Mesenchymal stem cell (in vitro differentiated cells and primary cell): ENCODE results near the gene HERC3.

ENCODE experiments used
- DNase-seq: peaks from one replicate; pipeline ENCODE4 v3.0.0-alpha.2; 2013
- H2AFZ ChIP-seq: one replicate; pipeline ENCODE4 v1.6.1; 2013; ENCODE audit warnings: low read depth, mild to moderate bottlenecking, control low read depth, inconsistent platforms, low read length, moderate library complexity
- H2AK5ac ChIP-seq: 2 replicates; pipeline ENCODE4 v1.6.1; 2013; ENCODE audit warnings: low read length, moderate library complexity, mild to moderate bottlenecking, inconsistent platforms; ENCODE audit not compliant: severe bottlenecking
- H2BK120ac ChIP-seq: one replicate; pipeline ENCODE4 v1.6.1; 2013; ENCODE audit warnings: low read depth, mild to moderate bottlenecking, inconsistent platforms, low read length, moderate library complexity
- H2BK12ac ChIP-seq, 2 experiments: one replicate each; pipeline ENCODE4 v1.6.1; 2013; ENCODE audit warnings: inconsistent platforms in 2 of 2, low read length in 2 of 2, mild to moderate bottlenecking in 2 of 2, moderate library complexity in 2 of 2, control low read depth in 1 of 2
- H2BK15ac ChIP-seq: one replicate; pipeline ENCODE4 v1.6.1; 2013; ENCODE audit warnings: mild to moderate bottlenecking, low read depth, inconsistent platforms; ENCODE audit not compliant: poor library complexity, severe bottlenecking
- H2BK5ac ChIP-seq: 2 replicates; pipeline ENCODE4 v1.6.1; 2013; ENCODE audit warnings: low read depth, mild to moderate bottlenecking, low read length, control low read depth, inconsistent platforms; ENCODE audit not compliant: poor library complexity, severe bottlenecking
- H3K14ac ChIP-seq, 2 experiments: one replicate each; pipeline ENCODE4 v1.6.1; 2013; ENCODE audit warnings: inconsistent platforms in 2 of 2, low read length in 2 of 2, control low read depth in 1 of 2, mild to moderate bottlenecking in 1 of 2, moderate library complexity in 1 of 2
- H3K18ac ChIP-seq, 2 experiments: one replicate each; pipeline ENCODE4 v1.6.1; 2013; ENCODE audit warnings: inconsistent platforms in 2 of 2, low read length in 2 of 2, control low read depth in 1 of 2, low read depth in 1 of 2, mild to moderate bottlenecking in 1 of 2
- H3K23ac ChIP-seq, 2 experiments: one replicate each; pipeline ENCODE4 v1.6.1; 2013; ENCODE audit warnings: inconsistent platforms in 2 of 2, low read length in 2 of 2, mild to moderate bottlenecking in 2 of 2, moderate library complexity in 2 of 2, control low read depth in 1 of 2
- H3K27ac ChIP-seq: 2 replicates; pipeline ENCODE4 v1.5.1; 2013; ENCODE audit warnings: mild to moderate bottlenecking, moderate library complexity, low read length, control low read depth, inconsistent platforms; ENCODE audit not compliant: poor library complexity, severe bottlenecking
- H3K27me3 ChIP-seq, 2 experiments: 2 replicates each; pipeline versions ENCODE4 v1.6.1 to v1.7.0; 2013; ENCODE audit warnings: low read length in 2 of 2, mild to moderate bottlenecking in 2 of 2, moderate library complexity in 2 of 2, control low read depth in 1 of 2, inconsistent platforms in 1 of 2; ENCODE audit not compliant: control insufficient read depth in 1 of 2, insufficient read depth in 1 of 2
- H3K36me3 ChIP-seq, 2 experiments: 2 replicates each; pipeline versions ENCODE4 v1.6.1 to v1.7.0; 2013; ENCODE audit warnings: low read length in 2 of 2, control low read depth in 1 of 2, inconsistent platforms in 1 of 2, low read depth in 1 of 2, mild to moderate bottlenecking in 1 of 2; ENCODE audit not compliant: insufficient read depth in 2 of 2, control insufficient read depth in 1 of 2
- H3K4ac ChIP-seq, 2 experiments: one replicate each; pipeline ENCODE4 v1.6.1; 2013; ENCODE audit warnings: inconsistent platforms in 2 of 2, low read length in 2 of 2, mild to moderate bottlenecking in 2 of 2, moderate library complexity in 2 of 2, control low read depth in 1 of 2, low read depth in 1 of 2
- H3K4me1 ChIP-seq: 2 replicates; pipeline ENCODE4 v1.6.1; 2013; ENCODE audit warnings: low read depth, low read length, control low read depth; ENCODE audit not compliant: control insufficient read depth, insufficient read depth
- H3K4me2 ChIP-seq: 2 replicates; pipeline ENCODE4 v1.6.1; 2013; ENCODE audit warnings: low read length, mild to moderate bottlenecking, inconsistent platforms; ENCODE audit not compliant: poor library complexity, severe bottlenecking
- H3K4me3 ChIP-seq, 2 experiments: 2 replicates each; pipeline versions ENCODE4 v1.5.1 to v1.7.0; 2013; ENCODE audit warnings: low read length in 2 of 2, mild to moderate bottlenecking in 2 of 2, control low read depth in 1 of 2, low read depth in 1 of 2; ENCODE audit not compliant: insufficient read depth in 1 of 2
- H3K79me1 ChIP-seq: replicated peaks from 2 replicates; pipeline ENCODE4 v1.6.1; 2013; ENCODE audit warnings: mild to moderate bottlenecking, control low read depth, low read length, inconsistent platforms; ENCODE audit not compliant: poor library complexity, severe bottlenecking
- H3K9ac ChIP-seq: 2 replicates; pipeline ENCODE4 v1.7.0; 2013; ENCODE audit warnings: mild to moderate bottlenecking, low read length, moderate library complexity
- H3K9me3 ChIP-seq: 2 replicates; pipeline ENCODE4 v1.7.0; 2013; ENCODE audit warnings: mild to moderate bottlenecking, low read length; ENCODE audit not compliant: control insufficient read depth
- H4K8ac ChIP-seq: one replicate; pipeline ENCODE4 v1.6.1; 2013; ENCODE audit warnings: inconsistent platforms, mild to moderate bottlenecking, low read length, moderate library complexity
- H4K91ac ChIP-seq: one replicate; pipeline ENCODE4 v1.6.1; 2013; ENCODE audit warnings: mild to moderate bottlenecking, low read length, inconsistent platforms
- WGBS: methylation state at CpG from one replicate; pipeline ENCODE4 v1.1.7; 2013; ENCODE audit warnings: mixed read lengths; 5-methylcytosine and 5-hydroxymethylcytosine counted together

Gene HERC3

GRCh38 chr4:88621763-88622327 lies 29.6 kb downstream of the HERC3 start:
- Histone ChIP-seq H4K91ac (no peak overlapping the region), H2AK5ac (no peak overlapping the region), H3K14ac (no peak overlapping the region), H2BK5ac (no peak overlapping the region), H3K9me3 (peaks cover 7% of the 10 kb centered on the region), H3K27me3 (no peaks in the 10 kb centered on the region), H3K27ac (no peak overlapping the region), H3K18ac (no peak overlapping the region), H2AFZ (no peak overlapping the region), H3K4me2 (no peak overlapping the region), H2BK120ac (no peak overlapping the region), H3K4ac (no peak overlapping the region), H3K4me3 (no peak overlapping the region), H3K79me1 (no peaks in the 10 kb centered on the region), H3K36me3 (peaks cover 0 to 3% of the 10 kb centered on the region in 2 experiments), H2BK15ac (no peak overlapping the region), H2BK12ac (no peak overlapping the region), H4K8ac (no peak overlapping the region), H3K4me1 (no peaks in the 10 kb centered on the region), H3K23ac (no peak overlapping the region), H3K9ac (peak overlapping the region; percentile 60)
- DNase-seq: no peak
- 100% methylated on average over 1 of the region's 2 CpGs for WGBS

GRCh38 chr4:88623097-88623496 lies 30.8 kb downstream of the HERC3 start:
- Histone ChIP-seq H3K4me1 (no peaks in the 10 kb centered on the region), H2AFZ (no peak overlapping the region), H3K79me1 (no peaks in the 10 kb centered on the region), H3K14ac (no peak overlapping the region), H2AK5ac (no peak overlapping the region), H4K8ac (no peak overlapping the region), H3K27me3 (no peaks in the 10 kb centered on the region), H3K36me3 (peaks cover 0 to 3% of the 10 kb centered on the region in 2 experiments), H3K23ac (no peak overlapping the region), H3K9ac (peak overlapping the region; percentile 60), H3K4me2 (no peak overlapping the region), H2BK12ac (no peak overlapping the region), H2BK120ac (no peak overlapping the region), H3K9me3 (peaks cover 7% of the 10 kb centered on the region), H2BK5ac (no peak overlapping the region), H3K18ac (no peak overlapping the region), H3K4me3 (no peak overlapping the region), H4K91ac (no peak overlapping the region), H3K4ac (no peak overlapping the region), H2BK15ac (no peak overlapping the region), H3K27ac (no peak overlapping the region)
- DNase-seq: peak; percentile 75
- 32% methylated on average over 2 of the region's 3 CpGs for WGBS

GRCh38 chr4:88628746-88629145 lies 36.5 kb downstream of the HERC3 start:
- no peak overlapping the region for H2BK12ac ChIP-seq
- H3K9me3 ChIP-seq: peaks cover 7% of the 10 kb centered on the region
- no peak overlapping the region for H2AK5ac ChIP-seq
- H3K18ac ChIP-seq: no peak overlapping the region
- no peak overlapping the region for H2BK5ac ChIP-seq
- DNase-seq: no peak
- H3K4me2 ChIP-seq: no peak overlapping the region
- peaks cover 2% of the 10 kb centered on the region for H3K4me1 ChIP-seq
- H2BK15ac ChIP-seq: no peak overlapping the region
- H2AFZ ChIP-seq: no peak overlapping the region
- 94% methylated on average over 8 of the region's 8 CpGs for WGBS
- no peak overlapping the region for H2BK120ac ChIP-seq
- H3K4ac ChIP-seq: no peak overlapping the region
- no peaks in the 10 kb centered on the region for H3K79me1 ChIP-seq
- H3K4me3 ChIP-seq: no peak overlapping the region
- H3K9ac ChIP-seq: peak overlapping the region; percentile 77
- no peak overlapping the region for H3K23ac ChIP-seq
- peaks cover 0 to 3% of the 10 kb centered on the region in 2 experiments for H3K36me3 ChIP-seq
- no peak overlapping the region for H3K27ac ChIP-seq
- H4K91ac ChIP-seq: no peak overlapping the region
- no peak overlapping the region for H4K8ac ChIP-seq
- no peak overlapping the region for H3K14ac ChIP-seq
- H3K27me3 ChIP-seq: no peaks in the 10 kb centered on the region

- Histone ChIP-seq H3K27ac (no peak overlapping the region), H2BK15ac (no peak overlapping the region), H2AK5ac (no peak overlapping the region), H3K4me1 (peaks cover 2% of the 10 kb centered on the region), H3K4me3 (no peak overlapping the region), H3K27me3 (no peaks in the 10 kb centered on the region), H3K79me1 (no peaks in the 10 kb centered on the region), H3K23ac (no peak overlapping the region), H2BK120ac (no peak overlapping the region), H4K91ac (no peak overlapping the region), H2BK12ac (no peak overlapping the region), H3K9ac (peak overlapping the region; percentile 77), H2AFZ (no peak overlapping the region), H3K36me3 (no peaks in the 10 kb centered on the region), H3K18ac (no peak overlapping the region), H3K4me2 (no peak overlapping the region), H2BK5ac (no peak overlapping the region), H3K9me3 (no peaks in the 10 kb centered on the region), H3K14ac (no peak overlapping the region), H4K8ac (no peak overlapping the region), H3K4ac (no peak overlapping the region)
- DNase-seq: no peak
Measured at GRCh38 chr4:88629826-88630225, 37.5 kb downstream of the HERC3 start.
